GM21381 (cell line): ENCODE data around the gene METTL21C.

Experiments
- ATAC-seq: cut with Tn5 transposase; IDR thresholded peaks from one replicate; pipeline ENCODE4 v1.9.1; 2021; ENCODE audit warnings: mild to moderate bottlenecking, moderate library complexity; ENCODE audit not compliant: unreplicated experiment

The METTL21C gene

GRCh38 chr13:102697929-102698648 lies 3.2 kb upstream of the METTL21C start:
- no peak for ATAC-seq

- no peak for ATAC-seq
Observed at GRCh38 chr13:102697264-102697663, 2.4 kb upstream of the METTL21C start.

- ATAC-seq: no peak
Observed at GRCh38 chr13:102696465-102696864, 1.6 kb upstream of the METTL21C start.

- no peak for ATAC-seq
Observed at GRCh38 chr13:102693776-102694175, 1.1 kb downstream of the METTL21C start.

- no peak for ATAC-seq
Observed at GRCh38 chr13:102693250-102693649, 1.6 kb downstream of the METTL21C start.

GRCh38 chr13:102692491-102692826 lies 2.4 kb downstream of the METTL21C start:
- no peak for ATAC-seq

- no peak for ATAC-seq
Observed at GRCh38 chr13:102690883-102691282, 4.0 kb downstream of the METTL21C start.

GRCh38 chr13:102688306-102688973 lies 6.4 kb downstream of the METTL21C start:
- ATAC-seq: no peak

GRCh38 chr13:102687520-102687919 lies 7.3 kb downstream of the METTL21C start:
- ATAC-seq: no peak

- no peak for ATAC-seq
Observed at GRCh38 chr13:102686024-102686423, 8.8 kb downstream of the METTL21C start.

GRCh38 chr13:102683637-102684036 lies 11.2 kb downstream of the METTL21C start:
- no peak for ATAC-seq

- ATAC-seq: no peak
Observed at GRCh38 chr13:102682727-102683126, 12.1 kb downstream of the METTL21C start.

- ATAC-seq: no peak
Observed at GRCh38 chr13:102682211-102682610, 12.6 kb downstream of the METTL21C start.

- ATAC-seq: no peak
Observed at GRCh38 chr13:102680842-102681740, 13.8 kb downstream of the METTL21C start.

GRCh38 chr13:102680133-102680717 lies 14.6 kb downstream of the METTL21C start:
- ATAC-seq: no peak

GRCh38 chr13:102679449-102680132 lies 15.3 kb downstream of the METTL21C start:
- no peak for ATAC-seq

- ATAC-seq: no peak
Observed at GRCh38 chr13:102678339-102679107, 16.3 kb downstream of the METTL21C start.

- no peak for ATAC-seq
Observed at GRCh38 chr13:102677122-102677521, 17.7 kb downstream of the METTL21C start.

GRCh38 chr13:102675115-102675514 lies 19.7 kb downstream of the METTL21C start:
- no peak for ATAC-seq

GRCh38 chr13:102670130-102670529 lies 24.7 kb downstream of the METTL21C start:
- ATAC-seq: no peak
